ENCODE results near the gene ZNF584.
"Not testable (repeated sequence)": the region's sequence is repeated elsewhere in the genome, so short reads cannot be mapped to it uniquely, and the experiment has no call there.

ZNF584 gene

GRCh38 chr19:58408152-58409009 is at the start of gene ZNF584:
Gene ZNF584 (plus strand): TSS chr19:58408649. CDS start chr19:58409148, 499 bp downstream.
- peak; percentile 95 for DNase-seq

GRCh38 chr19:58361900-58362271 is 46.6 kb upstream of the ZNF584 start:
- DNase-seq, result peak; percentile 36

- DNase-seq, result peak; percentile 98
These were observed 46.0 kb upstream of the ZNF584 start, which contains the start of gene ZNF497 for GRCh38 chr19:58362272-58362994. Gene ZNF497 (minus strand): TSS chr19:58362751. CDS start chr19:58357635, 5,116 bp downstream.

- no peak for DNase-seq
These were observed 44.3 kb upstream of the ZNF584 start for GRCh38 chr19:58364146-58364545.

GRCh38 chr19:58366585-58367430 is 41.6 kb upstream of the ZNF584 start:
- DNase-seq, result no peak

GRCh38 chr19:58367698-58368454 is 40.6 kb upstream of the ZNF584 start:
- DNase-seq, result no peak

GRCh38 chr19:58368561-58369360 is 39.7 kb upstream of the ZNF584 start:
- no peak for DNase-seq

- no peak for DNase-seq
These were observed 35.9 kb upstream of the ZNF584 start for GRCh38 chr19:58372311-58373133.

GRCh38 chr19:58374200-58374599 is 34.2 kb upstream of the ZNF584 start:
- no peak for DNase-seq

GRCh38 chr19:58376724-58377123 is 31.7 kb upstream of the ZNF584 start:
- DNase-seq, result not testable (repeated sequence)

- DNase-seq, result no peak
These were observed 29.2 kb upstream of the ZNF584 start for GRCh38 chr19:58379246-58379645.

- no peak for DNase-seq
These were observed 28.3 kb upstream of the ZNF584 start for GRCh38 chr19:58380037-58380661.

- DNase-seq, result peak; percentile 100
These were observed 27.6 kb upstream of the ZNF584 start, which contains the start of gene ZNF837 for GRCh38 chr19:58380662-58381459. Gene ZNF837 (minus strand): TSS chr19:58381030. CDS start chr19:58369332, 11,698 bp downstream.

- no peak for DNase-seq
These were observed 26.8 kb upstream of the ZNF584 start for GRCh38 chr19:58381460-58382212.

GRCh38 chr19:58382997-58383603 is 25.3 kb upstream of the ZNF584 start:
- no peak for DNase-seq

- DNase-seq, result no peak
These were observed 23.0 kb upstream of the ZNF584 start for GRCh38 chr19:58385313-58385890.

- DNase-seq, result no peak
These were observed 22.4 kb upstream of the ZNF584 start for GRCh38 chr19:58385891-58386575.
